ENCODE results near the gene INSRR.

Gene INSRR

DNA sequence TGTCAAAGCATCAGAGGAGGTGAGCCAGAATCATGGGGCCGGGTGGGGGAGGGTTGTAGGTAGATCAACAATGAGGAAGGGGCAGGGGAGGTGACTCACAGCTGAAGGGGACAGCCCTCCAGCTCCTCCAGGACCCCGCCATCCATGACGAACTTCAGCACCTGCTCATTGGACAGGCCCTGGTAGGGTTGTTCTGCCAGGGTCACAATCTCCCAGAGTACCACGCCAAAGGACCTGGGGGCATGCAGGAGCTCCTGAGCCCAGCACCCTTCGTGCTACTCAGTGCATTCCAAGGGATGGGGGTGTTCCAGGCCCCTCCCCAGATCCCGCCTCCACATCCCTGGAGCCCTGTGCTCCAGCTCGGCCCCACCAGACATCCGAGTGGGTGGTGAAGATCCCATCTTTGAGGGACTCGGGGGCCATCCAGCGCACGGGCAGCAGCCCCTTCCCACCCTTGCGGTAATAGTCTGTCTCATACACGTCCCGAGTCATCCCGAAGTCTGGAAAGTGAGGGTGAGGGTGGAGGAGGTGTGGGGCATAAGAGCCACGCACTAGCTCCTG is 17.5 kb downstream of the INSRR start:
- in situ Hi-C loops (cut with HindIII; ENCODE audit: low pct_ligation_motif_present, low pct_unique_long_range_greater_than_20kb, low sequenced_read_pairs) = no loop called here
- no peak for DNase-seq

DNA sequence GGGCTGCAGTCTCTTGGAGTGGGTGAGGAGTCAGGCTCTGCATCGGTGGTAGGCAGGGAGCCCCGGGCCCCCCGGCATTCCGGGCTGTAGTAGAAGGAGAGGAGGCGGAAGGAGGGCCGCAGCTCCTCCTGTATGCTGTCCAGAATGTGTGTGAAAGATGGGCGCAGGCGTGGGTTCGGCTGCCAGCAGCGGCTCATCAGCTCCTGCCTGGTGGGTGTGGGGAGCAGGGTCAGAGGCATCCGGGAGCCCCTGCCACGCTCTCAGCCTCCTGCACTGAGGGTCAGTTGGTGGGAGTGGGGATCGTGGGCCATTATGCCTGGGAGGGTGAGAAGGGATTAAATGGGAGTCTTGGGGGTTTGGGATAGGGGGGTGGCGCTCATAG is 18.0 kb downstream of the INSRR start:
- no peak for DNase-seq
- in situ Hi-C loops (cut with HindIII; ENCODE audit: low pct_ligation_motif_present, low pct_unique_long_range_greater_than_20kb, low sequenced_read_pairs) = no loop called here

DNA sequence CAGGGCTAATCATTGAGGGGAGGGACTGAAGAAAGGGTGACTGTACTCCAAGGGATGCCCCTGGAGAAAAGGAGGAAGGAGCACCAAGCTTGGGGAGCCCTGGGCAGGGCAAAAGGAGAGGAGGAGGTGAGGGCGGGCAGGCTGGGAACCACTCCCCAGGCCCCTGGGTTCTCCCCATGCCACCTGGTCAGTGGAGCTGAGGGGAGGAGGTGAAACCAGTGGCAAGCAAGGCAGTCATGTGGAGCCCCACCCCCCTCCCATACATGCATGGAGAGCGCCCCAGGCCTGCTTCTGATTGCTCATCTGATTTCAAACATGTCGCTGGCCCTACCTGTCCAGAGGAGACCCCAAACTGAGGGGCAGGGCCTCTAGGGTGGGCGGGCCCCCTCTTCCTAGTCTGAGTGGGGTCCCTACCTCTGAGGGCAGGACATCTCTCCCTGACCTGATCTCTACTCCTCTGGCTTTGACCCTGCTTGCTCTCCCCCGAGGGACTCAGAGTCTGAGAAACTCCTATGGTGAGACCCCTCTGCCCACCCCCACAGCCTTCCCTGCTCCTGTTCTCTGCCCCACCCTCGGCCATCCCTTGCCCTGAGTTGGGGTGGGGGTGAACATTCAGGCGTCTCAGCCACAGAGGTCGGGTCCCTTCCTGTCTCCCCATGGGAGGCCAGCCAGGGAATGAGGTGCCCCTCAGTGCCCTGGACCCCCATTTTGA is 18.6 kb downstream of the INSRR start:
- in situ Hi-C loops (cut with HindIII; ENCODE audit: low pct_ligation_motif_present, low pct_unique_long_range_greater_than_20kb, low sequenced_read_pairs) = no loop called here
- DNase-seq = no peak

DNA sequence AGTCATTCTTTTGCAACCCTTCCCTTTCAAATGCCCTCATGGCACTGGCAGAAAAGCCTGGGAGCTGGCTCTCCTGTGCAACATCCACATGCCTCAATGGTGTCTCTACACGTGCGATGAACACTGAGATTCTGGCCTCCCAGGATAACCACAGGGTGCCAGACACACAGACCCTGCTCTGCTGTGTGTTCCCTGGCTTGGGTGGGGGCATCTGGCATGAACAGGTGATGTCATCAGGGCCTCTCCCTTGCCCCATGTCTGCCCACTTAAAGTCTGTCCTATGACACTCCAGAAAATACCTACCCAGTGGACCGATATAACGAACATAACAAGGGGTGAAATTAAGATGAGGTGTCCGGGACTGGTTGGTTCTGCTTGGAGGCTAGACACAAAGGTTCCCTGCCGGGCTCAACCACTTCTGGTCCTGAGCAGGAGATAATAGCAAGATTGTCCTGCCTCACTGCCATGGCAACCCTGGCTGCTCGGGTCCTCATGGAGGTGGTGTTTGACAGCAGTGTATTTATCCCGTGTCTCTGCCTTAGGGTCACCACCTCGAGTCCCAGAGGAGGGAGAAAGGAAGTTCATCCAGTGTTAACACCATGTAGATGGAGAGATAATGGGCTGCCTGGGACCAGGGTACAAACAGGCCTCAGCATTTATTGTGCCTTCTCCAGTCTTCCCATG is 19.3 kb downstream of the INSRR start:
- in situ Hi-C loops (cut with HindIII; ENCODE audit: low pct_ligation_motif_present, low pct_unique_long_range_greater_than_20kb, low sequenced_read_pairs) = no loop called here
- DNase-seq = no peak

DNA sequence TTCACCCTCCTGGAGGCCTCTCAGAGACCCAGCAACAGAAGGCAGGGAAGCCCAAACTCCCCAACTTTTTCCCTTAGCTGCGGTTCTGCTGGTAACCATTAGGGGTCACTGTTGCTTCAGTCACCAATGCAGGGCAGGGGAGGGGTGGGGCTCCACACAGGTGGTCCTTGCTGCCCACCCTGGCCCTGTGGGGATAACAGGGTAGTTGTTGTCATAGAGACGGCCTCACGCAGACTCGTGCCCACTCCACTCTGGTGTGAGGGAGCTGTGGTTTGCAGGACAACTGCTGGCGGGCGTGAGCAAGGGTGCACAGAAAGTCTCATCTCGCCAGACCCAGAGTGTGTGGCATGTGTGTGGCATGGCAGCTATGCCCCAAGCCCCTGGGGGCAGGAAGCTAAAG is 19.9 kb downstream of the INSRR start:
- in situ Hi-C loops (cut with HindIII; ENCODE audit: low pct_ligation_motif_present, low pct_unique_long_range_greater_than_20kb, low sequenced_read_pairs) = no loop called here
- DNase-seq = peak; percentile 34

DNA sequence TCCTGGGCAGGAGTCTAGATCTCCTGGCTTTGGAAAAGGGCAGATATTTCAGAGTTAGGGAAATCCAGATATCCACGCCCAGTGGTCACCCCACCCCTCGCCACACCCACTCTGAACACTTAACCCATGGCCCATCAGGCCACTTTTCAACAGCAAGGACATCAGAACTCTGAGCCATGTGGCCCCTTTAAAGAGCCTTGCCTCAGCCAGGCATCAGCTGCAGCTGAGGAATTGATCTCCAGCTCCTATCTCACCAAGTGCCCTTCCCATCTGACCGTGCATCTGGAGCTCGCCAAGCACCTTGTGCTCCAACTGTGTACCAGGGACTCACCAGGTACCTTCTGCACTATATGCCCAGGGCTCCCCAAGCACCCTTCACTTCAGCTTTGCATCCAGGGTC is 22.0 kb downstream of the INSRR start:
- no peak for DNase-seq
- in situ Hi-C loops (cut with HindIII; ENCODE audit: low pct_ligation_motif_present, low pct_unique_long_range_greater_than_20kb, low sequenced_read_pairs) = no loop called here

DNA sequence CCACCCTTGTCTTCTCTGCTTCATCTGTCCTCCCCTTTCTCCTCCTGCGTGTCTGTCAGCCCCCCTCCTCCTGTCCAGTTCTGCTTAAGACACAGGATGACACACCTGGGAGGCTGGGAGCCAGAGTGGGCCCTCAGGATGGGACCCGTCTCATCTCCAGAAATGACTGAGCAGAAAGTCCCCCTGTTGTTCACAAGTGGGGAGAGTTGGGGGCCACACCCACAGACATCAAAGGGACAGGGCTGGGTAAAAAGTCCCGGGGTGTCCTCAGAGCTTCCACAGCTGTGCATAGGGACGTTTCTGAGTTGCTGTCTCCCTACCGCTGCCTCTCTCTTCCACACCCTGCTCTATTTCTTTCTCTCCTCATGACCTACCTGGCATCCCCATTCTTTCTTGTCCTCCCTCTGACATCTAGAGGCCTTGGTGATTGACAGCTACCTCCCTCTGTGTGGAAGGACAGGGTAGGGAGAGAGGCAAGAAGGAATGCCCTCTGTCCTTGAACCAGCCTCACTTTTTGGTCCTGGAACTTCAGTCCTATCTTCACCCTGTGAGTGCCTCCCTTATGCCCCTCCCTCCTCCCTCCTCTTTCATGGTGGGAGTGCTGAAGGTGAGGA is 22.8 kb downstream of the INSRR start:
- DNase-seq = no peak
- in situ Hi-C loops (cut with HindIII; ENCODE audit: low pct_ligation_motif_present, low pct_unique_long_range_greater_than_20kb, low sequenced_read_pairs) = no loop called here

DNA sequence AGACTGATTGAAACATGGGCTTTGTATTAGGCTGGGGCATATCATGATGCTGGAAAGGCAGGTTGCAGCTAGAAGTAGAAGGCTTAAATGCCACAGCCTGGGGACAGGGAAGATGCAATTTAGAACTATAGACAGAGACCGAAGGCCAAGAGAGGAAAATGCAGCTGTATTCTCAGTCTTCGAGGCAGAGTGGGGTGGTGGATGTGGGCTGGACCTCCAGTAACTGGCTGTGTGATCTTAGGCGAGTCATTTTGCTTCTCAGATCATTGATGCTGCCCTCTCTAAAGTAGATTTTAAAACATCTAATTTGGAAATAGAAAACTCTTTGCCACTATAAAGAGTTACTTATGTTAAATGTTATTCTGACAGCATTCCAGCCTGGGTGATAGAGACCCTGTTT is 24.6 kb downstream of the INSRR start:
- DNase-seq = no peak
- in situ Hi-C loops (cut with HindIII; ENCODE audit: low pct_ligation_motif_present, low pct_unique_long_range_greater_than_20kb, low sequenced_read_pairs) = no loop called here

DNA sequence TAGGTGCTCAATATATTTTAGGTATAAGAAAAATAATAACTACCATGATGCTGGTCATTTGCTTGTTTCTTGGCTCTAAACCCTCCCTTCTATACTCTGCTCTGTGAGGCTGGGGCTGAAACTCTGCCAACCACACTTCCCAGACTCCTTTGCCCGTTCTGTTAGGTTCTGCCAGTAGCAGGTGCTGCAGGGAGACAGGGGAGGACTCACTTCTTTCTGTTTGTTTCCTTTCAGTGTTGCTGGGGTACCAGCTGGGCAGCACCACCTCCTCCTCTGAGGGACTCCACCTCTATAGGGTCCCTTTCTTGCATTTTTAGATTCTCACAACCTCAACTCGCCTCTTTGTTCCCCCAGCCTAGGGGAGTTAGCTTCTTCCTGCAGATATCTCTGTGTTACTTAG is 25.3 kb downstream of the INSRR start:
- in situ Hi-C loops (cut with HindIII; ENCODE audit: low pct_ligation_motif_present, low pct_unique_long_range_greater_than_20kb, low sequenced_read_pairs) = no loop called here

DNA sequence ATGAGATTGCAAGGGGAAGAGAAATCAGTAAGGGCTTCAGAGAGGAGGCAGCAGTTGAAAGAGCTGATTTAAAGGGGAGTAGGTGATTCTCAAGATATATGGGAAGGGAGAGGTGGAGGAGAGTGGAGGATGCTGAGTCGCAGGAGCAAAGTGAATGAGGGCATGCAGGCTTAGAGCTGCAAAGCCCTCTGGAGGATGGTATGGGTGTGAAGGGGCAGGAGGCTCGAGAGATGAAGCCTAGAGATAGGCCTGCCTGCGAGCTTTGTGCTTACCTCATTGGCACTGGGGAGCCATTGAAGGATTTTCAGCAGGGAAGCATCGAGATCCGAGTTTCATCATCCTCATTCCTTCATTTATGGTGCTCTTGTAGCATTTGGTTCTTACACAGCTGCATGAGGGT is 26.5 kb downstream of the INSRR start:
- in situ Hi-C loops (cut with HindIII; ENCODE audit: low pct_ligation_motif_present, low pct_unique_long_range_greater_than_20kb, low sequenced_read_pairs) = no loop called here
- no peak for DNase-seq

More for the DNA sequence above, 25.3 kb downstream of the INSRR start:
- no peak for DNase-seq

DNA sequence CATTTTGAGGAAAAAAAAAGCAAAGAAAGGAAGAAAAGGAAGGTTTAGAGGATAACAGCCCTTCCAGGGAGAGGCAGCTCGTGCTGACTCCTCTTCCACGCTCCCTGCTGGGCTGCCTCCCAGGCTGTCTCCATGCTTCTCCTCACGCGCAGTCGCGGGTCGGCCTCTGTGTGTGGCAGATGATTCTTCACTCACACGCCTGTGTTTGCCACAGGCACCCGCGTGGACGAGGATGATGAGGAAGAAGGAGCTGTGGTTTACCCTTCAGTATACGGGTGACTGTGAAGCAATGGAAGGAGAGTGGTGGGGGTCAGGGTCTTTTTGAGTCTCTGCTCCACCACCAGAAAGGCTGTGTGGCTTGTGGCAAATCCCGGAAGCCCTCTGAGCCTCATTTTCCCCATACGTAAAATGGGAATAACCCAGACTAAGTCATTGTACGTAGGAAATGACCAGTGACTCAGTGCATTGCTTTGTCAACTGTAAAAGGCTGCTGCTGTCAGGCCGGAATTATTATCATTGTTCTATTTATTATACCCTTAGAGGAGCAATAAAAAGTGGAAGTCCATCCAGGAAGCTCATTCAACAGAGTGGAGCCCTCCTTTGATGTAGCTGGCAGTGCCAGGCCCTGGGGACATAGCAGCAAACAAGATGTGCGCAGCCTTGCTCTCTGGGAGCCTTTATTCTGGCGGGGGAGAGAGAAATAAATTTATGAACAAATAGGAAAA is 30.4 kb downstream of the INSRR start:
- in situ Hi-C loops (cut with HindIII; ENCODE audit: low pct_ligation_motif_present, low pct_unique_long_range_greater_than_20kb, low sequenced_read_pairs) = no loop called here
- no peak for DNase-seq

DNA sequence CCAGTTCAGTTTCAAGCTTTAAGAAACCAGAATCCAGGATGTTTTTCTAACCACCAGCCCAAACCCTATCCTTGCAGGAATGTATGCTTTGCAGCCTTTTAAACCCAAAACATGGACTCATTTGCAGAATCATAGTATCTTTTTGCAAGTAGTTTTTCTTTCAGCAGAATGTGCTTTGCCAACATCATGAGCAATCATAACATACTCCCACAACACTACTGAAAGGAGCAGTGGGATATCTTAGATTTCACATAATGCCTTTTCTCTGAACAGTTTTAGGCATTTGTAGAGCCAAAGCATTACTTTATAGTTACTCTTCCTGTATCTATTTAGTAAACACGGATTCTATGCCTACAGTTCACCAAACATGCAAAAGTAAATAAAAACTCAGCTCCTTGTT is 32.3 kb downstream of the INSRR start:
- DNase-seq = no peak
- in situ Hi-C loops (cut with HindIII; ENCODE audit: low pct_ligation_motif_present, low pct_unique_long_range_greater_than_20kb, low sequenced_read_pairs) = no loop called here

DNA sequence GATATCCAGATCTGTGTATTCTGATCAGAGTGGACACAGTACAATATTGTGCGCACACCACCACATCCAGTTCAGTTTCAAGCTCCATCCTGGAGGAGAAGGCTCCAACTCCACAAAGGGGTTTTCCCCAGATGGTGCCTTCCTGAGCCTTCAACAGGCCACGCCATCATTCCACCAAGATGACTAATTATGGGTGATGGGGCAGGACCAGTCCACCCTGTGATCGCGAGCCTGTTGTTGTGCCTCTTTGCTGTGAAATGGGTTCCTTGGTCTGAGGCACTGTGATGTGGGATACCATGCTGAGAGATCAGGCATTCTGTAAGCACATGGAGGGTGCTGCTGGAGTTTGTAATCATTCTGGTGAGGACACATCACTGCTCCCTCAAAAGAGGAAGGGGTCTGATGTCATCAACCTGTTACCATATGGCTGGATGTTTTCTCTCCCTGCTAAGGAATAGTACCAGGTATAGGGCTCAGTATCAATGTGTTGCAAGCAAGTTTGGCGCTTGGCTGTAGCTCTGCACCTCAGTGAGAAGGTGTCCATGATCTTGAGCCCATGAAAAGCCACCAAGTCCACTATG is 35.6 kb downstream of the INSRR start:
- in situ Hi-C loops (cut with HindIII; ENCODE audit: low pct_ligation_motif_present, low pct_unique_long_range_greater_than_20kb, low sequenced_read_pairs) = no loop called here
- no peak for DNase-seq

DNA sequence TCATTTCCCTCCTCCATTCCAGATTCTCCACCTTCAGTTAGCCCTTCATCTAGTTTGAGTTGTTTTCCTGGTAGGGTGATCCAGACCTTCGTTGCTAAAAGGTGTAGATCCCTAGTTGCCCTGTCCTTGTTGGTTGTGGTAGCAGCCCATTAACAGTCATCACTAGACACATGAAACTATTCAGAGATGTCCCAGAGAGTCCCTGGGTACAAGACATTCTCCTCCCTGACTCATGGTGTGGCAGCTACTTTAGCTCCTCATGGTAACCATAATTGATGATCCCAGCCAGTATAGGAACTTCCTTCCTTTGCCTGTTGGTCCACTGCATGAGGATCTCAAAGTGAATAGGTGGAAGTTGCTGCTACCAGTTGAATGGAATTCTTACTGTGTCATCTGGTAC is 36.2 kb downstream of the INSRR start:
- DNase-seq = no peak
- in situ Hi-C loops (cut with HindIII; ENCODE audit: low pct_ligation_motif_present, low pct_unique_long_range_greater_than_20kb, low sequenced_read_pairs) = no loop called here

DNA sequence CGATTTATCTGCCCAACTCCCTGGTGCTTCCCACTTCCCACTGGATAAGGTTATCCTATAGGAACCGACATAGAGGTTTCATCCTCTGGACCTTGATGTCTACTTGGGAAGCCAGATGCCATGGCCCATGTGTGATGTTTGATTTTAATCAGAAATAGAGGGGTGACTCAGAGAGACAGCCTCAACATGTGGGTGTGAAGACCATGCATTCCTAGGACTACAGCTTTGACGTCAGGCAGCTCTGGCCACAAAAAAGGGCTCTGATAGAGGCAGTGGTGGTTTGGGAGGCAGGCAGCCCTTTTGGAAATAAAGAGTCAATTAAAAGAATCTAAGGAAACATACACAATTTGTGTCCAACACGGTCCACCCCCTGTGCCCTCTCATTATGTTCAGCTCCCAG is 37.1 kb downstream of the INSRR start:
- DNase-seq = no peak
- in situ Hi-C loops (cut with HindIII; ENCODE audit: low pct_ligation_motif_present, low pct_unique_long_range_greater_than_20kb, low sequenced_read_pairs) = no loop called here

DNA sequence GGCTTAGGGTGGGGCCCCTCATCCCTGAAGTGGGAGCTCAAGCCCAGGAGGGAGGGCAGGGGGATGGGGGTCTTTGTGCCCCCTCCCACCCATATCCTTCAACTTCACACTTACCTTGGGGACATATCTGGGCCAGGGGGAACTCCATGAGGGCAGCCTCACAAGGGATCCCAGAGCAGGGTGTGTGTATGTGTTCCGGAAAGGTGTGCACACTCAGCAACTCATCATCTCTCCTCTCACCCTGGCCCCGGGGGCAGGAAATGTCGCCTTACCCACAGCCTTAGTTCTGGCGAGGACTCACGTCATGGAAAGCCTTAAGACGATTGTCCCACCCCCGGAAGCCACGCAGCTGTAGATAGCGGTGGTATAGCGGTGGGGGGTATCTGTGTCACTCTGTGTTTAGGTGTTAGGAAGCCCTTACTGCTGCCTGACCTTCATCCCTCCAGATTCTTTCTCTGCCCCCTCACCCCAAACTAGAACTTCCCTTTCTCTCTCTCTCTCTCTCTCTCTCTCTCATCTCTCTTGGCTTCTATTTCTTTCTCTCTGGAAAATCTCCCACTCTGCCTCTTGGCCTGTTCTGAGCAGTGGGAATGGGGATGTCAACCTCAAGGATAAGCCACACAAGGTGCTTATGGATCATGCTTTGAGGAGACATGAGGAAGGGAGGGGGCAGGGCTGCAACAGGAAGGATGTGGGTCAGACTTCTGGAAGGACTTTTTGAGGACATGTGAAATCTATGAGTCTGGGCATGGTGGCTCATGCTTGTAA is 42.2 kb downstream of the INSRR start, which contains the start of gene SH2D2A:
SH2D2A (minus strand) TSS at position 288 of the 768 bp plus-strand sequence; CDS start at position 148, 140 bp downstream.
- in situ Hi-C loops (cut with HindIII; ENCODE audit: low pct_ligation_motif_present, low pct_unique_long_range_greater_than_20kb, low sequenced_read_pairs) = no loop called here
- no peak for DNase-seq

DNA sequence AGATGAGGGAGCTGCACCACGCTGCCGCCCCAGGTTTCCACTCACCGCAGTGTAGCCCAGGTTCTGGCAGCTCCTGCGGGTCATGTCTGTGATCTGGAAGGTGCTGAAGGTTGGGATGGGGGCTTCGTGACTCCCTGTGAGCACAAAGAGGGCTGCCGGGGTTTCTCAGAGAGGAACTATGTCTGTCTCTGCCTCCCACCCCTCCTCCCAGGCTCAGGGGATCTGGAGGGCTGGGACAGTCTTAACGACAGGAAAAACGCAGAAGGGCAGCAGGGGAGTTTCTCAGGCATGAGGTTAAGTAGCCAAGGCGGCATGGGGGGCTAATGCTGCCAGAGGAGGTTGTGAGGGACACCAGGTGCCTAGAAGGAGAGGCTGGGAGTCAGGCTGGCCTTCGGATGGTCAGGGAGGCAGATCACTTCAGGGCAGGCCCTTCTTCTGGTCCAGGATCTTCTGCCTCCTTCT is 42.9 kb downstream of the INSRR start:
- DNase-seq = no peak

DNA sequence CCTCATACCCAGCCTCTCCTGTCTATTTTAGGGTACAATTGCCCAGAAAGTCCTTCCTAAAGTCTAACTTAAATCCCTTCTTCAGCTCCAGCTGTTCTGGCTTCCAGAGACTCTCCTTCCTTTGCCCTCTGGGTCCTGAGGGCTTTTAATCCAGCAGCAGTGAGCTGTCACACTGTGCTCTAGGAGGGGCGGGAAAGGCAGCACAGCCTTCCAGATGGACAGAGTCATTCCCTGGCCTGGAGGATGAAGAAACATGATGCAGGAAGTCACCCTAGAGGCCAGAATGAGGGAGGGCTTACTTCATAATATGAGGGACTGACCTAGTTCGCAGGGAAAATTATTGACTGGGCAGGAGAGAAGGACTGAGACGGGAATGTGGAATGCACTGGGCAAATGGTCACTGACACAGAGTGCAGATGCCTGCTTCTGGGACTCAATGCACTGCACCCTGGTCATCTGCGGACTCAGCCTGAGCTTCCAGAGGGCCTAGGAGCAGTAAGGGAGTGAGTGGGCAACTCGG is 43.5 kb downstream of the INSRR start:
- DNase-seq = no peak
- in situ Hi-C loops (cut with HindIII; ENCODE audit: low pct_ligation_motif_present, low pct_unique_long_range_greater_than_20kb, low sequenced_read_pairs) = no loop called here

More for the DNA sequence above, 42.9 kb downstream of the INSRR start:
- in situ Hi-C loops (cut with HindIII; ENCODE audit: low pct_ligation_motif_present, low pct_unique_long_range_greater_than_20kb, low sequenced_read_pairs) = no loop called here
